Measurements from ENCODE around the gene ENTPD2. TPM values are rescaled to one million over a fixed set of nuclear protein-coding genes. Genes with fewer than 3 reads are reported as not detected.

The ENTPD2 gene
- total RNA-seq, 4 donors from 2014 or later, result 0.22 to 0.49 TPM; not detected in 2

DNA sequence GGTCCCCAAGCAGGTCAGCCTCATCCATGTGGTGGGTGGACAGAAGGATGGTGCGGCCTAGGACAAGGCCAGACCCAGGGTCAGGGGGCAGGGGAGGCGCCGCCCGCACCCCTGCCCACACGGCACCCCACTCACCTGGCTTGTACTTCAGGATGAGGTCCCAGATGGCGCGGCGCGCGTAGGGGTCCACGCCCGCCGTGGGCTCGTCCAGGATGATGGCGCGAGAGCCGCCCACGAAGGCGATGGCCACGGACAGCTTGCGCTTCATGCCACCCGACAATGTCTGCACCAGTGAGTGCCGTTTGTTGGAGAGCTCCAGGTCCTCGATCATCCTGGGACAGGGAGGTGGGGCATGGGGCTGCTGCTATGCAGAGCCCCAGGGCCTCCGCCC lies 38.3 kb downstream of the ENTPD2 start:
- Histone ChIP-seq H3K4me1 (no peaks in the 10 kb centered on the region), H3K27me3 (no peaks in the 10 kb centered on the region), H3K36me3 (peaks cover 31 to 45% of the 10 kb centered on the region in 2 donors), H3K9me3 (no peaks in the 10 kb centered on the region), H3K27ac (no peak overlapping the region), H3K4me3 (replicated peaks in 1 of 3) (no peak overlapping the region)
- TF ChIP-seq, protein P1, sequence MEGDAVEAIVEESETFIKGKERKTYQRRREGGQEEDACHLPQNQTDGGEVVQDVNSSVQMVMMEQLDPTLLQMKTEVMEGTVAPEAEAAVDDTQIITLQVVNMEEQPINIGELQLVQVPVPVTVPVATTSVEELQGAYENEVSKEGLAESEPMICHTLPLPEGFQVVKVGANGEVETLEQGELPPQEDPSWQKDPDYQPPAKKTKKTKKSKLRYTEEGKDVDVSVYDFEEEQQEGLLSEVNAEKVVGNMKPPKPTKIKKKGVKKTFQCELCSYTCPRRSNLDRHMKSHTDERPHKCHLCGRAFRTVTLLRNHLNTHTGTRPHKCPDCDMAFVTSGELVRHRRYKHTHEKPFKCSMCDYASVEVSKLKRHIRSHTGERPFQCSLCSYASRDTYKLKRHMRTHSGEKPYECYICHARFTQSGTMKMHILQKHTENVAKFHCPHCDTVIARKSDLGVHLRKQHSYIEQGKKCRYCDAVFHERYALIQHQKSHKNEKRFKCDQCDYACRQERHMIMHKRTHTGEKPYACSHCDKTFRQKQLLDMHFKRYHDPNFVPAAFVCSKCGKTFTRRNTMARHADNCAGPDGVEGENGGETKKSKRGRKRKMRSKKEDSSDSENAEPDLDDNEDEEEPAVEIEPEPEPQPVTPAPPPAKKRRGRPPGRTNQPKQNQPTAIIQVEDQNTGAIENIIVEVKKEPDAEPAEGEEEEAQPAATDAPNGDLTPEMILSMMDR (IDR thresholded peaks at IDR 0.05), result no peak
- TF ChIP-seq POLR2A (IDR thresholded peaks at IDR 0.05), result no peak
- intact Hi-C loops (cut with DNase I), result no loop called here
- no peak for DNase-seq
- WGBS, 2 donors, result 94 to 96% methylated on average over 18 to 23 of the region's 25 CpGs

DNA sequence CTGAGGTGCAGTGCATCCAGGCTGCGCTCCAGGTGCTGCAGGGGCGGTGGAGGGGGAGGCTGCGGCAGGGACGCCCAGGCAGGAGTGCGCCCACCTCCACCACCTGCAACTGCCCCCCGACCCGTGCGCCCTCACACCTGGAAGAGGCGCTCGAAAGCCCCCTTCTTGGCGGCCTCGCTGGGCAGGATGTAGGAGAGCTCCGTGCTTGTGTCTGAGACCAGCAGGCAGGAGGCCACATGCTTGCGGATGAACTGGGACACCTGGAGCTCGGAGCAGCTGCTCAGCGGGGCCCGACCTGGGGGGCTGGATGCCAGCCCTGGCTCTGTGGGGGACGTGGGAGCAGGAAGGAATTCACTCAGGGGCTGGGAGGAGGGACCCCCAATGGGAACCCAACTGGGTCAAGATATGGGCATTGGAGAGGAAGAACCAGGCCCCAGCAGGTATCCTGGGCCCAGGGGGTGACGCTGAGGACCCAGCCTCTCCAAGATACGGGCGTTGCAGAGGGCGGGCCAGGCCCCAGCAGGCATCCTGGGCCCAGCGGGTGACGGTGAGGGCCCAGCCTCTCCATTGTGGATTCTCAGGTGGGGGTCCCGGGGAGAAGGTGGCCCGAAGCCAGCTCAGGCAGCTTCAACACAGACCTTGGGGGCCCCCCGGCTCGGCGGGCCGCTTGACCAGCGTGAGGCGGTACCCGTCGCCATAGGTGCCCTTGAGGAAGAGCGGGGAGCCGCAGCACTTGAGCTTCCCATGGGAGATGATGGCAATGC lies 38.9 kb downstream of the ENTPD2 start:
- H3K36me3 ChIP-seq, result peaks cover 26 to 46% of the 10 kb centered on the region in 2 donors
- no peak for DNase-seq
- intact Hi-C loops (cut with DNase I), result no loop called here

DNA sequence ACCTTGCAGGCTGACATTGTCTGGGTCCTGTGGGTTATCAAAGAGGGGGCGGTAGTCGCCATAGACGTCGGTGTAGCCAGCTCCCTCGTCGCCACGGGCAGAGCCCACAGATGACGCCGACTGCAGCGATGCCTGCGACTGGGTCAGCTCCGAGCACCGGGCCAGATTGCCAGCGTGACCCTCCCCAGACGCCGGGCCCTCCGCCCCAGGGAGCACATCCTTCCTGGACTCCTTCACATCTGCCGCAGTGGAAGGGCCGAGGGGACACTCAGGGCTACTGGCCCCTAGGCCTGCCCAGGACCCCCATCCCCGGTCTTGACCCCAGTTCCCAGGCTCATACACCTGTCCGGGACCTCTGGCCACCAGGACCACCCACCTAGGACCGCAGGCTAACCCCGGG lies 39.7 kb downstream of the ENTPD2 start:
- Histone ChIP-seq H3K27ac (no peak overlapping the region), H3K27me3 (no peaks in the 10 kb centered on the region), H3K36me3 (peaks cover 26 to 49% of the 10 kb centered on the region in 2 donors), H3K4me3 (replicated peaks in 1 of 3) (no peak overlapping the region), H3K9me3 (no peaks in the 10 kb centered on the region), H3K4me1 (peaks cover 0 to 7% of the 10 kb centered on the region in 2 donors)
- no peak for DNase-seq
- no peak for TF ChIP-seq POLR2A (IDR thresholded peaks at IDR 0.05)
- TF ChIP-seq, protein P1 (IDR thresholded peaks at IDR 0.05), result no peak
- intact Hi-C loops (cut with DNase I), result no loop called here
- 89 to 95% methylated on average over 8 to 16 of the region's 23 CpGs for WGBS, 2 donors

More for the DNA sequence above, 38.9 kb downstream of the ENTPD2 start:
- no peaks in the 10 kb centered on the region for H3K4me1 ChIP-seq
- WGBS, 2 donors, result 96 to 97% methylated on average over 20 to 36 of the region's 36 CpGs
- no peak overlapping the region for H3K4me3 ChIP-seq (replicated peaks in 1 of 3)
- no peak overlapping the region for H3K27ac ChIP-seq
- no peaks in the 10 kb centered on the region for H3K27me3 ChIP-seq
- no peaks in the 10 kb centered on the region for H3K9me3 ChIP-seq
- TF ChIP-seq, protein P1 (IDR thresholded peaks at IDR 0.05), result no peak
- no peak for TF ChIP-seq POLR2A (IDR thresholded peaks at IDR 0.05)

DNA sequence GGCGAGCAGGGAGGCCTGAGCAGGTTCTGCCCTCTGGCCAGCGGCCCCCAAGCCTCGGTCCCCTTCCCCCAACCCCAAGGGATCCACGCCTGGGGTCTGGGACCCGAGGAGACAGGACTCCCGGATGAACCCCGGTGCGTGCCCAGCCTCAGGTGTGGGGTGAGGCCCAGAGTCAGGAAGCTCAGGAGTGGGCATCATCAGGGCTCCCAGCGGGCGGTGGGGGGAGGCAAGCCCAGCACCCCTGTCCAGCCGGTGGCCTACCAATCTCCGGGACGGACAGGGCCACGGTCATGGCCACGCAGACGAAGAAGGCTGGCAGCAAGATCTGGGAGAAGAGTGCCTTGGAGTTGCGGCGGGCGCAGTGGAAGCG lies 40.3 kb downstream of the ENTPD2 start:
- 95 to 98% methylated on average over 11 to 16 of the region's 20 CpGs for WGBS, 2 donors
- no peak overlapping the region for H3K27ac ChIP-seq
- no peaks in the 10 kb centered on the region for H3K9me3 ChIP-seq
- H3K27me3 ChIP-seq, result no peaks in the 10 kb centered on the region
- no peak overlapping the region for H3K4me3 ChIP-seq (replicated peaks in 1 of 3)
- intact Hi-C loops (cut with DNase I), result no loop called here
- H3K4me1 ChIP-seq, result peaks cover 3 to 12% of the 10 kb centered on the region in 2 donors
- no peak for TF ChIP-seq POLR2A (IDR thresholded peaks at IDR 0.05)
- TF ChIP-seq, protein P1 (IDR thresholded peaks at IDR 0.05), result no peak
- no peak for DNase-seq
- peaks cover 26 to 49% of the 10 kb centered on the region in 2 donors for H3K36me3 ChIP-seq
